Lower leg skin (tissue), 4 donors: ENCODE measurements around the gene TLE3. TPM values are rescaled to one million over a fixed set of nuclear protein-coding genes. Genes with fewer than 3 reads are reported as not detected.

Source experiments
- DNase-seq, 2 donors: peaks; one replicate each; pipeline ENCODE4 v3.0.0-alpha.2; 2019; ENCODE audit warnings: low spot score in 2 of 2
- H3K4me3 ChIP-seq: fragments of 200-600 bp; sonication (generic); 2 replicates; pipeline ENCODE4 v1.5.1; 2017; ENCODE audit warnings: mild to moderate bottlenecking, low read depth; ENCODE audit not compliant: poor library complexity, severe bottlenecking
- CTCF ChIP-seq, 3 donors: fragments of 450-650 bp; IDR thresholded peaks; one replicate each; pipeline ENCODE4 v1.5.1; 2016; ENCODE audit warnings: antibody characterized with exemption in 3 of 3, mild to moderate bottlenecking in 3 of 3, moderate library complexity in 2 of 3
- POLR2A ChIP-seq, 2 donors: fragments of 450-650 bp; IDR thresholded peaks; one replicate each; pipeline ENCODE4 v1.6.1; 2016 to 2017; ENCODE audit warnings: antibody characterized with exemption in 2 of 2, mild to moderate bottlenecking in 1 of 2, moderate library complexity in 1 of 2
- WGBS, 2 donors: methylation state at CpG; one replicate each; pipeline ENCODE4 v1.1.5; 2018; 5-methylcytosine and 5-hydroxymethylcytosine counted together
- intact Hi-C: fragments of 100-400 bp; cut with DNase I; formaldehyde crosslinking; loops from one replicate; pipeline ENCODE4 v1.15.0; 2023; ENCODE audit warnings: low total_unique reads
- total RNA-seq, 4 donors: library from RNA; depleted of rRNA; stranded (reverse); fragments of >200 nt; gene quantifications; one replicate each; pipeline ENCODE4 v1.1.0, GENCODE V29; 2016

Gene TLE3
- total RNA-seq, 4 donors from 2014 or later: 95.7 to 136 (median 124) TPM

- intact Hi-C loops: no loop called here
- H3K4me3 ChIP-seq: no peak overlapping the region
- no peak for TF ChIP-seq CTCF (IDR thresholded peaks at IDR 0.05)
- no peak for TF ChIP-seq POLR2A (IDR thresholded peaks at IDR 0.05)
- 65 to 71% methylated on average over 4 of the region's 4 CpGs for WGBS, 2 donors
- no peak for DNase-seq
These were observed 84.8 kb downstream of the TLE3 start for GRCh38 chr15:70012895-70013294.

DNA sequence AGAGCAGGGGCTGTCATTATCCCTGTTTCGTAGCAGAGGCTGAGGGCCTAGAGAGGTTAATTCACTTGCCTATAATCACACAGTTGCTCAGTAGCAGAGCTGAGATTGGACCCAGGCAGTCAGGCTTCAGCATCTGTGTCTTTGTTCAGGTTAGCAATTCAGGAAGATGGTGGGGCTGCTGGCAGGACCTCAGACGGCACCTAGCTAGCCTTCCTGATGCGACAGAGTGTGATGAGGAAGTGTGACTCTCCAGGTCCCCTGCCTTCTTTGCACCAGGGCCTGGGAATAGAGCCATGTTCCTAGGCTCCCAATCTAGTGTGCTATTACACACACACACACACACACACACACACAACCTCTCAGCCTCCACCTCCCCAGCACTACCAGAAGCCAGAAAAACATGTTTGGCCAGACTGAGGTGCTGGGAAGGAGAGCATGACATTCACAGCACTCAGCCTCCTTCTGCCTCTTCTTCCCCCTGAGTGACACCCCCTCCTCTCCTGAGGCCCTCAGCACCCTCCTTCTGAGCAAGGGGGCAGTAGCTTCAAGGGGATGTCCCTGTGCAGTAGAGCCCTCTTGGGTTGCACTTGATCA lies 88.9 kb downstream of the TLE3 start:
- no peak overlapping the region for H3K4me3 ChIP-seq
- TF ChIP-seq CTCF (IDR thresholded peaks at IDR 0.05) (no peak), POLR2A (IDR thresholded peaks at IDR 0.05) (no peak)
- 98 to 100% methylated on average over 2 to 3 of the region's 3 CpGs for WGBS, 2 donors
- DNase-seq: no peak
- intact Hi-C loops: no loop called here

DNA sequence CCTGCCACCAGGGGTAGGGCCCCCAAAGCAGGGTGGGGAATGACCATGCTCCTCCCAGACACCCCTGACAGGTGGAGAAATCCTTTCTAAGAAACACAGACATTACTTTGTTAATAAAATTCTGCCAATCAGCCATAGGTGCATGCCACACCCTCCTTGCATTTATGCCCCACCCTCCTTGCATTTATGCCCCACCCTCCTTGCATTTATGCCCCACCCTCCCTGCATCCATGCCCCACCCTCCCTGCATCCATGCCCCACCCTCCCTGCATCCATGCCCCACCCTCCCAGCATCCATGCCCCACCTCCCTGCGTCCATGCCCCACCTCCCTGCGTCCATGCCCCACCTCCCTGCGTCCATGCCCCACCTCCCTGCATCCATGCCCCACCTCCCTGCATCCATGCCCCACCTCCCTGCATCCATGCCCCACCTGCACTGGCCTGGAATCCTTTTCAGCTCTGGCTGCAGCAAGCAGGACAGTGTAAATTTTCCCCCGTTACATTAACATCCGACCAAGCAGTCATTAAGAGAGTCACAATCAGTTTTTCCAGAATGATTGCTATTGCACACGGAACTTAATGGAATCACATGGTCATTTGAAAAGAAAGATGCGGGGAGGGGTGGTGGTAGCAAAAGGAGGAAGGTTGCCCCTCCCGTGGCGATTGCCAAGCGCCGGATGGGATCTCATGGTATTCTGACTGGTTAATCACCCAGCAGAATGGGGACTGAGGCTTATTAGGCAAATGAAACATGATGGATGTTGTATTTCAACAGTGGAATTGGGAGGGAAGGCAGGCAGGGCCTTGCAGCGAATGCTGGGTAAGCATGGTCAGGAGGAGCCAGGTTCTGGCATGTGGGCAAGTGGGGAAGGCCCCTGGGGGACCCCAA lies 91.2 kb downstream of the TLE3 start:
- WGBS, 2 donors: 73 to 79% methylated on average over 10 to 11 of the region's 12 CpGs
- TF ChIP-seq CTCF (IDR thresholded peaks at IDR 0.05) (no peak), POLR2A (IDR thresholded peaks at IDR 0.05) (no peak)
- H3K4me3 ChIP-seq: no peak overlapping the region
- intact Hi-C loops: no loop called here
- DNase-seq: no peak

- TF ChIP-seq CTCF (IDR thresholded peaks at IDR 0.05): no peak
- no peak for TF ChIP-seq POLR2A (IDR thresholded peaks at IDR 0.05)
- no peak overlapping the region for H3K4me3 ChIP-seq
- 95 to 96% methylated on average over 3 of the region's 3 CpGs for WGBS, 2 donors
- DNase-seq: no peak
- intact Hi-C loops: no loop called here
These were observed 92.9 kb downstream of the TLE3 start for GRCh38 chr15:70004826-70005225.

GRCh38 chr15:70002897-70003296 lies 94.8 kb downstream of the TLE3 start:
- TF ChIP-seq CTCF (IDR thresholded peaks at IDR 0.05): no peak
- no peak for TF ChIP-seq POLR2A (IDR thresholded peaks at IDR 0.05)
- DNase-seq: no peak
- WGBS, 2 donors: 96 to 98% methylated on average over 2 of the region's 2 CpGs
- no peak overlapping the region for H3K4me3 ChIP-seq
- intact Hi-C loops: no loop called here
